ENCODE results near the gene HNRNPH3.

Gene HNRNPH3

DNA sequence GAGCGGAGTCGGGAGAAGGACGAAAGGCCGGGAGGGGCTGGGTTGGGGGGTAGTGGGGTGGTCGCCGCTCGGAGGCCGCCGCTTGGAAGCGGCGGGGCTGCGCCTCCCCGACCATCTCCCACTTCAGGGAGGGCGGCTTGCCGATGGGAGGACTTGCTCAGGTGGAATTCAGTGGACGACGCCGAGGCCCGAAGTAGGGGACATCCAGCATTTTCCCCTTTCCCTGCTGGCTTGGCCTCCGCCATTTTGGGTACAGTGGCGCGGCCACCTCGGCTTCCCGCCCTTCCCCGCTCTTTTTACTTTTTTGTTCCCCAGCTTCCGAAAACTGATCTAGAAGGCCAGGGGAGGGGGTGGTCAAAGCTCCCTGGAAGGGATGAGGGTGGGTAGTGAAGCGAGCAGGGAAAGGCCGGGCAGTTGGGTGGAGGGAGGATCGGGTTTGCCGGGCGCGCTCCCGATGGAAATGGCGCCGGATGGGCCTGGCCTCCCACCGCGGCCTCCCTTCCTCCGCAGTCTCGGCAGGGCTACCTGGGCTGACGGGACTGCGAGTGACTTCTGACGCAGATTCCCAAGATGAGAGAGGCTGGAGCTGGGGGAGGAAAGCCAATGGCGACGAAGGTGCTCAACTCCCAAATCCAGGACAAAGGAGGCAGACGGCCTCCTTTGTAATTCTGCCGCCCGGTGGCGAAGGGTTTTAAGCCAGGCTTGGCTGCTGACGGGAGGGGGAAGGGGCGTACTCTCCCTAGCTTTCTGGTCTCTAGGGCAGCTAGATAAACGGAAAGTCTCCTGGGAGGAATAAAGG, 594 bp downstream of the HNRNPH3 start, which contains the start of gene PBLD:
Gene PBLD, minus strand, starts transcription at position 670 of the 799 bp plus-strand sequence. CDS start 26,084 bp downstream, outside the sequence.
- peaks cover 71% of the 10 kb centered on the region for H3K4me1 ChIP-seq (ENCODE audit: control insufficient read depth, low read length)
- H3K27me3 ChIP-seq (ENCODE audit: control insufficient read depth, low read length) = no peaks in the 10 kb centered on the region
- peaks cover 20% of the 10 kb centered on the region; the same call in 1 of the 2 replicates for H3F3A ChIP-seq (ENCODE audit: control insufficient read depth, insufficient read depth)
- peaks cover 67% of the 10 kb centered on the region for H3K79me2 ChIP-seq (ENCODE audit: control insufficient read depth, low read length)
- peaks cover 54% of the 10 kb centered on the region for H3K36me3 ChIP-seq (ENCODE audit: control insufficient read depth, low read length)
- no peaks in the 10 kb centered on the region for H3K9me3 ChIP-seq (ENCODE audit: control insufficient read depth, insufficient read depth, low read length)
- H4K20me1 ChIP-seq (ENCODE audit: control insufficient read depth, insufficient read depth, low read depth, low read length) = peaks cover 41% of the 10 kb centered on the region
- peak within 1 kb of the TSS; percentile 83 for H3K4me3 ChIP-seq (ENCODE audit: low read length)
- H3K9me2 ChIP-seq (replicated peaks; ENCODE audit: control insufficient read depth, low read length) = no peaks in the 10 kb centered on the region
- peak within 1 kb of the TSS; percentile 87 for H3K4me2 ChIP-seq (ENCODE audit: low read length)
- TF ChIP-seq EZH2phosphoT487 (IDR thresholded peaks at IDR 0.05; ENCODE audit: borderline replicate concordance, low read length) = no peak
- TF ChIP-seq, protein P1, sequence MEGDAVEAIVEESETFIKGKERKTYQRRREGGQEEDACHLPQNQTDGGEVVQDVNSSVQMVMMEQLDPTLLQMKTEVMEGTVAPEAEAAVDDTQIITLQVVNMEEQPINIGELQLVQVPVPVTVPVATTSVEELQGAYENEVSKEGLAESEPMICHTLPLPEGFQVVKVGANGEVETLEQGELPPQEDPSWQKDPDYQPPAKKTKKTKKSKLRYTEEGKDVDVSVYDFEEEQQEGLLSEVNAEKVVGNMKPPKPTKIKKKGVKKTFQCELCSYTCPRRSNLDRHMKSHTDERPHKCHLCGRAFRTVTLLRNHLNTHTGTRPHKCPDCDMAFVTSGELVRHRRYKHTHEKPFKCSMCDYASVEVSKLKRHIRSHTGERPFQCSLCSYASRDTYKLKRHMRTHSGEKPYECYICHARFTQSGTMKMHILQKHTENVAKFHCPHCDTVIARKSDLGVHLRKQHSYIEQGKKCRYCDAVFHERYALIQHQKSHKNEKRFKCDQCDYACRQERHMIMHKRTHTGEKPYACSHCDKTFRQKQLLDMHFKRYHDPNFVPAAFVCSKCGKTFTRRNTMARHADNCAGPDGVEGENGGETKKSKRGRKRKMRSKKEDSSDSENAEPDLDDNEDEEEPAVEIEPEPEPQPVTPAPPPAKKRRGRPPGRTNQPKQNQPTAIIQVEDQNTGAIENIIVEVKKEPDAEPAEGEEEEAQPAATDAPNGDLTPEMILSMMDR (IDR thresholded peaks at IDR 0.05; ENCODE audit: low read depth, low read length, poor library complexity, severe bottlenecking) = peak; percentile 62
- H3K27ac ChIP-seq (ENCODE audit: low read depth, low read length) = peak within 1 kb of the TSS; percentile 87

DNA sequence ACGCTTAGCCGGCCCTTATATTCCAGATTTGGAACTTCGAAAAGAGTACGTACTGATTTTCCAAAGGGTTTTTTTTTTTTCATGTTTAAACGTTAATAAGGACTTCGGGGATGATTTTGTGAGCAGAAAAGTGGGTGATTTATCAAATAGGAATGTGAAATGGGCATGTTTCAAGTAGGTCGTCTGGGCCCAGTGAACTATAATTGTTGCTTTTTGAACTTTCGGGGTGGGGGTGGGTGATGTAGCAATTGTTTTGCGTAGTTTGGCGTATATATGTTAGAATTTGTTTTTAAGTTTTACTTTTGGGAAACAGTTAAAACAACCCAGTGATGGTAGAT, 1.2 kb downstream of the HNRNPH3 start:
- Histone ChIP-seq H3K79me2 (ENCODE audit: control insufficient read depth, low read length) (peaks cover 73% of the 10 kb centered on the region), H3K9me3 (ENCODE audit: control insufficient read depth, insufficient read depth, low read length) (no peaks in the 10 kb centered on the region), H3K4me1 (ENCODE audit: control insufficient read depth, low read length) (peaks cover 65% of the 10 kb centered on the region), H4K20me1 (ENCODE audit: control insufficient read depth, insufficient read depth, low read depth, low read length) (peaks cover 45% of the 10 kb centered on the region), H3K4me2 (ENCODE audit: low read length) (peak overlapping the region; percentile 87), H3K9me2 (replicated peaks; ENCODE audit: control insufficient read depth, low read length) (no peaks in the 10 kb centered on the region), H3K27ac (ENCODE audit: low read depth, low read length) (peak overlapping the region; percentile 87), H3K36me3 (ENCODE audit: control insufficient read depth, low read length) (peaks cover 60% of the 10 kb centered on the region), H3F3A (ENCODE audit: control insufficient read depth, insufficient read depth) (peaks cover 23% of the 10 kb centered on the region; the same call in 1 of the 2 replicates), H3K27me3 (ENCODE audit: control insufficient read depth, low read length) (no peaks in the 10 kb centered on the region), H3K4me3 (ENCODE audit: low read length) (peak overlapping the region; percentile 83)
- TF ChIP-seq, protein P1 (IDR thresholded peaks at IDR 0.05; ENCODE audit: low read depth, low read length, poor library complexity, severe bottlenecking) = no peak
- no peak for TF ChIP-seq EZH2phosphoT487 (IDR thresholded peaks at IDR 0.05; ENCODE audit: borderline replicate concordance, low read length)

DNA sequence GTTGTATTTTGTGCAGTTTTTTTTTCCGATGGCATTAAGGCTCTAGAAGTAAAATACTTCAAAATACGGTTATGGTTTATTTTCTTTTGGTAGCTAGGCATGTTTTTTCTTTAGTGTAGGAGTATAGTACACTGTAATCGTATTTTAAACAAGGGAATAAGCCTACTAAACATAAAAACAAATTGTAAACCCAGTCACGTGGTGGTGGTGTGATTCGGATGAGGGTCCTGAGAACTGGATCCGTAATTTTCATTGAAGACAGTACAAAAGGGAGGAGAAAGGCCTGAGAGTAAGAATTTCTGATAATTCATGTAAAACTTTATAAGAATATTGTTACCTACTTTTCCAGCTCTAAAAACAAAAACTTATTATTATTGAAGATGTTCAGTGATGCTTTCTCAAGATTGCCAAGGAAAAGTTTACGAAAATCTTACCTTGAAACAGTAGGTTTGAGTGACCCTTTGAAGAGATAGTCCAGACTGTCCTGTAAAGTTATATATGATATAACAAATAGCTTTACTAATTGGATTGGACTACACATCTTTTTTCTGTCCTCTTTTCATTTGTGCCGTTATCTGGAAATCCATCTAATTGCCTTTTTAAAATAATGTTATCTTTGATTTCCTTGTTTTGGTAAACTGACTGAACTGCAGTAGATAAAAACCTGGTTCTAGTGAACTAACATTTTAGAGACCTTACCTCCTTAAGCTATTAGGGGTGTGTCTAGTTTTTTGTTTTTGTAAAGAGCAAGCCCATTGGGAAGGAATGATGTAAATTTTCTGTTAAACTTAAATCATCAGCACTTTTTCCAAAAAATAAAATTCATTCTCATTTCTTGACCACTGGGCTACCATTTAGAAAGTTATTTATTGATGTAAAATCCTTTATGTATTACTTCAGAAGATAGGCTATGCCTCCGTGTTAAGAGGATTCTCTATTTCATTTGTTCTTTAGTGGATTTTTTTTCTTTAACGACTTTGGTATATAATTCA, 1.9 kb downstream of the HNRNPH3 start:
- peaks cover 29% of the 10 kb centered on the region for H3F3A ChIP-seq (ENCODE audit: control insufficient read depth, insufficient read depth)
- peaks cover 67% of the 10 kb centered on the region for H3K36me3 ChIP-seq (ENCODE audit: control insufficient read depth, low read length)
- H3K9me3 ChIP-seq (ENCODE audit: control insufficient read depth, insufficient read depth, low read length) = no peaks in the 10 kb centered on the region
- peaks cover 58% of the 10 kb centered on the region for H3K4me1 ChIP-seq (ENCODE audit: control insufficient read depth, low read length)
- TF ChIP-seq, protein P1 (IDR thresholded peaks at IDR 0.05; ENCODE audit: low read depth, low read length, poor library complexity, severe bottlenecking) = no peak
- no peak for TF ChIP-seq EZH2phosphoT487 (IDR thresholded peaks at IDR 0.05; ENCODE audit: borderline replicate concordance, low read length)
- peaks cover 80% of the 10 kb centered on the region for H3K79me2 ChIP-seq (ENCODE audit: control insufficient read depth, low read length)
- no peaks in the 10 kb centered on the region for H3K27me3 ChIP-seq (ENCODE audit: control insufficient read depth, low read length)
- H4K20me1 ChIP-seq (ENCODE audit: control insufficient read depth, insufficient read depth, low read depth, low read length) = peaks cover 51% of the 10 kb centered on the region
- H3K4me2 ChIP-seq (ENCODE audit: low read length) = peak overlapping the region; percentile 87
- peak overlapping the region; percentile 83 for H3K4me3 ChIP-seq (ENCODE audit: low read length)
- H3K9me2 ChIP-seq (replicated peaks; ENCODE audit: control insufficient read depth, low read length) = no peaks in the 10 kb centered on the region
- H3K27ac ChIP-seq (ENCODE audit: low read depth, low read length) = peak overlapping the region; percentile 87
